GM18499 (cell line): Measurements from ENCODE around the gene ZKSCAN7.
"Not testable (repeated sequence)": the region's sequence is repeated elsewhere in the genome, so short reads cannot be mapped to it uniquely, and the experiment has no call there.

Source experiments
- ATAC-seq: cut with Tn5 transposase; IDR thresholded peaks from one replicate; pipeline ENCODE4 v1.9.1; 2021; ENCODE audit warnings: moderate number of reproducible peaks; ENCODE audit not compliant: insufficient read depth, unreplicated experiment

Gene ZKSCAN7

DNA sequence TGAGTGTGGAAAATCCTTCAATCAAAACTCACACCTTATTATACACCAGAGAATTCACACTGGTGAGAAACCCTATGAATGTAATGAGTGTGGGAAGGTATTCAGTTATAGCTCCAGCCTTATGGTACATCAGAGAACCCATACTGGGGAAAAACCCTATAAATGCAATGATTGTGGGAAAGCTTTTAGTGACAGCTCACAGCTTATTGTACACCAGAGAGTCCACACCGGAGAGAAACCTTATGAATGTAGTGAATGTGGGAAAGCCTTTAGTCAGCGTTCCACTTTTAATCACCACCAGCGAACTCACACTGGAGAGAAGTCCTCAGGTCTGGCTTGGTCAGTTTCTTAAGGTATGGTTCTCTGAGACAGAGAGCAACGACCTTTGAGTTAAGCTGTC lies 16.0 kb downstream of the ZKSCAN7 start:
- ATAC-seq, result no peak

DNA sequence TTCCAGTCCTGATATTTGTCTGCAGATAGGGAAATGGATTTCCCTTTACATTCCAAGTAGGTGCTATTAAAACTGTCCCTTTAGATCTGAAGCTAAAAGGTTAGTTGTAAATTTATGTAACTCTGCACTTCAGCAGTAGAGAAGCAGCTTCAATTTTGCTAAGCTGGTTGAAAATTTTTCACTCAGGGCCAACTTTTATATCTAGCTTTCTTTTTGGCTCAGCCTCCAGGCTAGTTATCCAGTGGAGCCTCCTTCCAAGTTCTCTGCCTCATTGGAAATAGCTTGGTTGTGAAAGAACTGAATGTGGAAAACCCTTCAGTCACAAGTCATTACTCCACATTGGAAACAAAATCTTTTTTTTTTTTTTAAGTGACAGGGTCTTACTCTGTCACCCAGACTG lies 21.6 kb downstream of the ZKSCAN7 start:
- ATAC-seq, result no peak

DNA sequence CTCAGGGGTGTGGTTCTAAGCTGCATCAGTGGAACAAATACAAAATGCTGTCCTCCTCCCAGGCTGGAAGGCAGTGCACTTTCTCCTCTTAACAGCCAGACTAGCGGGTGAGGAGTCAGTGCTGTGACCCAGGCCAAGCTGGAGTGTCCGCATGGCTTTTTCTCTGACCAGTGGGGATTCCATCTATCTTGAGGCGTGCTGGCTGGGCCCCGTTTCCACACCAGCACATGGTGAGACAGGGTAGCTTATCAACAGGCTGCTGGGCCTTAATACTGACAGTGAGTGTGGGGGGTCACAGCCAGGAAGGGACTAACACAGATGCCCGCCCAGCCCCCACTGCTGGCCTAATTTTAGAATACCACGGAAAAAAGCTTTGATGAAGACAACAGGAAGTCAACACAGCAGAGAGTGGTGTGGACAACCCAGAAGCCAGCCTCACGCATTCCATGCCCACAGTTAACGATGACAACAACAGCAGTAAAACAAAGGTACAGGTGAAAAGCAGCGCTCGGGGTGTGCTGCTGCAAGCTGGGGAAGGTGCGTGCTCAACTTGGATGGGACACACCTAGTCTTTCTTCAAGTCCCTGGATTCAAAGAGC lies 22.5 kb downstream of the ZKSCAN7 start:
- ATAC-seq, result not testable (repeated sequence)

DNA sequence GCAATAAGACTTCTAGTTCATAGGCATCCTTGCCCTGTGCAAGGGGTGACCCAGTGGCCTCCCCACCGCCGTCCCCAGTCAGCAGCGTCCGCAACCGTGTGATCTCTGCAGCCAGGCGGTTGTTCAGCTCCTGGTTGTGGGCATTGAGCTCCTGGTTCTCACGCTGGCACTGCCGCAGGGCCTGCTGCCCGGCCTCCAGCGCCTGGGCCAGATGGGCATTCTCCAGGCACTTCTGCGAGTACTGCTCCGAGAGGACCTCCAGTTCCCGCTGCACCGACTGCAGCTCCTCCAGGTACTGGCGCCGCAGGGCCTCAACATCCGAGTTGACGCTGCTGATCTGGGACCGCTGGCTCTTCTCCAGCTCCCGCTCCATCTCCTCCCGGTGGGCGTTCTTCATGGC lies 23.3 kb downstream of the ZKSCAN7 start:
- ATAC-seq, result not testable (repeated sequence)

DNA sequence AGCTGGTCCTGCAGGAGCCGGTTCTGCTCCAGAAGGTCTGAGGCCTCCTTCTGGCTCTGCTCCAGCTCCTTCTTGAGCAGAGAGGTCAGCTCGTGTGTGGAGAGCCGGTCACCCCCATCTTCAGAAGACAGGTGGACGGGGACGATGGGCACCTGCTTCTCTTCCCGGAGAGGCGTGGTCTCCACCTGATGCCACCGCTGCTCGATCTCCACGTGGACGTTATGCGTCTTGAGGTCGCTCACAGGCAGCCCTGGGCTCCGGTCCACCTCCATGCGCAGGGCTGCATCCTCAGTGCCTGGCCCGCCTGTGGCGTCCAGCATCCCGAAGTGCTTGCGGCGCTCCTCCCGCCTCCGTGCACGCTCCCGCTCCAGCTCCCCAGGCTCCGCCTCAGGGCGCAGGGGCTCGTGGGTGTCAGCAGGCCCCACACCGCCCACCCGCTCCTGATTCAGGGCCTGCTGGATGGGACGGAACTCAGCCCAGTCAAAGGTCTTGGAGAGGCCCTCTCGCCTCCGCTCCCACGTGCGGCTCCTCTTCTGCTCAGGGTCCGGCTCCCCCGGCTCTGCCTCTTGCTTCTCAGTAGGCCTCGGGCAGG lies 24.0 kb downstream of the ZKSCAN7 start:
- ATAC-seq, result not testable (repeated sequence)

DNA sequence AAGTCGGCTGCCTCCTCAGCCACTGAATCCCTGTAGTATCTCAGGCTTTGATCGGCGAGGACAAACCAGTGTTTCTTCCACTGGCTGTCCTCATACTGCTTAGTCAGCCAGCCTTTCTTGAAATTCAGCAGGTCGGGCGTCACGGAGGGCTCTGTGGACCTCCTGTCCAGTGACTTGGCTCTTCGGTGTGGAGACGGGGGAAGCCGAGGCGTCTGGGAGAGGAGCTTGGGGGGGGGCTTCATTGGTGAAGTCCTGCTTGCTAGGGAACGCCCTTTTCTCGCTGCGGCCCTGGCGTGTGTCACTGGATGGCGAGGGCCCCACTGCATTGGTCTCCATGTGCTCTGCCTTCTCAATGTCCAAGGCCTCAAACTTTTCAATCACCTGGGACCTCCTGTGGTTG lies 24.8 kb downstream of the ZKSCAN7 start:
- not testable (repeated sequence) for ATAC-seq

DNA sequence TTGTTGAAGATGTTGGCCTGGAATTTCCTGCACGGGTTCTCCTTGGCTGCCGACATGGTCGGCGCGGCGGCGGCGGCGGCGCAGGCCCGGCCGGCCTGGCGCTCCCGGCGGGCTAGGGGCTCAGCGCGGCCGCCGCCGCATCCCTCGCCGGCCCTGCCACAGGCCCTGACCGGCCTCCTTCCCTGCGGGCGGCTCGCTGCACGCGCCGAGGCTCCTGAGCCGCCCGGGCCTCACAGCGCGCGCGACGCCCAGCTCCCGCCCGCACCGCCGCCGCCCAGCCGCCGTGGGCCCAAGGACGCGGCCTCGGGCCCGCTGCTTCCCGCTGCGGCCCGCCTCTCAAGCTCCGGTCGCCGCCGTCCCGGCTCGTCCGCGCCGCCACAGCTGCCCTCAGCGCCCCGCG lies 26.0 kb downstream of the ZKSCAN7 start:
- ATAC-seq, result not testable (repeated sequence)

DNA sequence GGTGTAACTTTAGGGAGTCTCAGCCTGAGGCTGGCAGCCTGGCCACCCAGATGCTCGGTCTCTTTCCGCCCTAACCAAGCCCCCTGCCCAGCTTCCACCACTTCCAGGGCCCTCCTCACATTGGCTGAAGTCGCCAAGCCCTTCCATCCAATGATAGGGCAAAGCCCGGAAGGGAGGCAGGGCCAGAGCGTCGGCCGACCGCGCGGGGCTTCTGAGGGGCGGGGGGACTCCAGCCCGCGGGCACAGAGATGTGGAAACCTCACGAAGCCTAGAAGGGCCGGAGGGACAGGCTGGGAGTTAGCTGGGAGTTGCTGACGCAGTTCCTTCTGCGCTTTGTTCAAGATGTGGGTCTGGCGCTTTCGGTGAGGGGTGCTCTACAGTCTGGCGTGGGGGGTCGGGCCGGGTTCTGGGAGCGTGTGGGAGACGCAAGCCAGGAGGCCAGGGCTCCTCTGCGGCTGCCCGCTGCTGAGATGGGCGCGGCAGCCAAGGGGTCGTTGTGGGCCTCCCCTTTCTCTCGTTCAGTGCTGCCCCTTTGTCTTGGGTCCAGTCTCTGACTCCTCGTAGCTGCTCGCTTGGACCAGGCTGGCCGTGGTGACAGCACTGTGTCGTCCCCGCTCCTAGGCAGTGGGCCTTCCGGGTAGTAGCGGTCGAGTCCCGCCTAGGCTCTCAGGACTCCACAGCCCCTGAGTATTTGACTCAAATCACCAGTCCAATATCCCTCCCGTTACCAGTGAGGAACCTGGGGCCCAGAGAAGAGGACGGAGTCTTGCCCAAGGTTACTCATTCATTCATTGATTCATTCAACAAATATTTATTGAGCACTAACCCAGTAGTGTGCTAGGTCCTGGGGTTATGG lies 29.9 kb downstream of the ZKSCAN7 start, which contains the start of gene ZNF660:
ZNF660 (plus strand) TSS at position 319 of the 856 bp plus-strand sequence. CDS start 9,230 bp downstream, outside the sequence.
- no peak for ATAC-seq

DNA sequence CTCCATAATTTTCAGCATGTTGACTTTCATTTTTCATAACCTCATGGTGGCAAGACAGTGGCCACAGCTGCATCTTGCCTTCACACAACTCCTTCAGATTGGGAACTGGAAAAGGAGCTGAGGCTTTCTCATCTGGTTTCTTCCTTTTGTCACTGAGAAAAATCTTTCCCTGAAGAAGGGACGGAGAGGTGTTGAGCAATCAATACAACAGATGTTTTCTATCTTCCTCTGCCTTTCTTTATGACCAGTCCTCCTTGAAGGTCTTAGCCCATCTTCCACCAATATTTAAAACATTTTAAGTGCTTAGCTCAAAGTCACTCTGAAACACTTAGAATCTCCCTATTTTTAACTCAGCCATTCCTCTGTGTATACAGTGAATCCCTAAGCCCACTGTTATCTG lies 41.6 kb downstream of the ZKSCAN7 start:
- no peak for ATAC-seq

DNA sequence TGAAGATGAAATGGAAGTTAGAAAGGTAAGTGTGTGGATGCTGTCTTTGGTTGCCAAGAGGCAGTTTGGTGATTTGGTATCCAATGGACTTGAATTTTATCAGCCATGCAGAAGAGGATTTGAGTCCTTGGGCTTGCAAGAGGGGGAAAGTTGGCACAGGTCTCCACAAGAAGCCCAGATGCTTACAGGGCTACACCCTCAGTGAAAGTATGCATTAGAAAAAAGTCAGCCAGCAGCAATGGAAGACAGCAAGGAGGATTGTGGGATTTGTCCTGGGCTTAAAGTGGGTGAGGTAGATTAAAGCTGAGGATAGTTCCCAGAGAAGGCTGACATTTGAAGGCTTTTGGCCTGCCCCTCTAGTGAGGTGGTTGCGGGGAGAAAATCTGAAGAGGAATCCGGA lies 46.8 kb downstream of the ZKSCAN7 start:
- ATAC-seq, result no peak

DNA sequence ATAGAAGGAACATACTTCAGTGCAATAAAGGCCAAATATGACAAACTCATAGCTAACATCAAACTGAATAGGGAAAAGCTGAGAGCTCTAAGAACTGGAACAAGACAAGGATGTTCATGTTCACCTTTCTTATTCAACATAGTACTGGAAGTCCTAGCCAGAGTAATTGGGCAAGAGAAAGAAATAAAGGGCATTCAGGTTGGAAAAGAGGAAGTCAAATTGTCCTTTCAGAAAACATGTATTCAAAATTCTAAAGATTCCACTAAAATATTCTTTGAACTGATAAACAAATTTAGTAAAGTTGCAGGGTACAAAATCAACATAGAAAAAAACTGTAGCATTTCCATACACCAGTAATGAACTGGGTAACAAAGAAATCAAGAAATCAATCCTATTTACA lies 57.7 kb downstream of the ZKSCAN7 start:
- ATAC-seq, result no peak
